A673 (cell line): Measurements from ENCODE around the gene DCLK1. TPM values are rescaled to one million over a fixed set of nuclear protein-coding genes. Genes with fewer than 3 reads are reported as not detected.

ENCODE experiments used
- BruUV-seq: library from RNA; stranded (reverse); fragments of 400-500 nt; replicated peaks from 2 replicates; lab custom pipeline; 2021; lab: Mats Ljungman, UMichigan
- CTCF ChIA-PET: fragments of 300-600 bp; sonication (Branson Sonifier 250); formaldehyde crosslinking; loops from one replicate; lab custom pipeline; 2022; ENCODE audit warnings: antibody characterized with exemption; lab: Charles Lee
- POLR2A ChIA-PET: fragments of 300-600 bp; sonication (Branson Sonifier 250); formaldehyde crosslinking; loops from one replicate; lab custom pipeline; 2022; ENCODE audit warnings: antibody characterized with exemption; ENCODE audit not compliant: low non-redundant PET; lab: Charles Lee
- DNase-seq: peaks from one replicate; pipeline ENCODE4 v3.0.0-alpha.2; 2015; ENCODE audit warnings: low spot score
- H3K27ac ChIP-seq: fragments of 200-600 bp; sonication (generic); 2 replicates; pipeline ENCODE4 v1.5.1; 2016; ENCODE audit warnings: mixed run types, low read depth, mild to moderate bottlenecking, mixed read lengths, antibody characterized with exemption, low read length; ENCODE audit not compliant: poor library complexity, severe bottlenecking
- H3K27me3 ChIP-seq: fragments of 200-600 bp; sonication (generic); replicated peaks from 2 replicates; pipeline ENCODE4 v1.6.1; 2017; ENCODE audit warnings: mixed run types, low read depth, mild to moderate bottlenecking, mixed read lengths, antibody characterized with exemption, low read length; ENCODE audit not compliant: insufficient read depth, poor library complexity
- H3K36me3 ChIP-seq: fragments of 200-600 bp; sonication (generic); 2 replicates; pipeline ENCODE4 v1.6.1; 2016; ENCODE audit warnings: mixed run types, mild to moderate bottlenecking, mixed read lengths, antibody characterized with exemption, low read length; ENCODE audit not compliant: insufficient read depth, poor library complexity, severe bottlenecking
- H3K4me1 ChIP-seq: fragments of 200-600 bp; sonication (generic); 2 replicates; pipeline ENCODE4 v1.6.1; 2017; ENCODE audit warnings: mixed run types, mild to moderate bottlenecking, mixed read lengths, antibody characterized with exemption, low read length; ENCODE audit not compliant: insufficient read depth, poor library complexity, severe bottlenecking
- H3K4me3 ChIP-seq: fragments of 200-600 bp; sonication (generic); 2 replicates; pipeline ENCODE4 v1.5.1; 2016; ENCODE audit warnings: low read depth, mixed run types, mild to moderate bottlenecking, mixed read lengths, low read length; ENCODE audit not compliant: poor library complexity, severe bottlenecking
- H3K9me3 ChIP-seq: fragments of 200-600 bp; sonication (generic); 2 replicates; pipeline ENCODE4 v1.6.1; 2016; ENCODE audit warnings: mixed run types, low read depth, mild to moderate bottlenecking, mixed read lengths, antibody characterized with exemption, low read length; ENCODE audit not compliant: poor library complexity, severe bottlenecking
- EZH2 ChIP-seq: fragments of 200-600 bp; sonication (generic); IDR thresholded peaks from 2 replicates; pipeline ENCODE4 v1.6.1; 2017; ENCODE audit warnings: borderline replicate concordance, low read depth, mild to moderate bottlenecking, mixed read lengths, antibody characterized with exemption, low read length; ENCODE audit not compliant: poor library complexity, severe bottlenecking
- intact Hi-C: fragments of 100-400 bp; cut with micrococcal nuclease; formaldehyde crosslinking; loops from one replicate; pipeline ENCODE4 v1.10.0; 2022; ENCODE audit not compliant: unreplicated experiment
- total RNA-seq: library from RNA; stranded (reverse); gene quantifications from 2 replicates; pipeline ENCODE4 v1.2.3, GENCODE V29; 2021
- TF ChIP-seq, protein P1 (sequence below): fragments of 300-800, 200-600 bp; sonication (generic); conservative IDR thresholded peaks from 2 replicates; pipeline ENCODE4 v1.5.1; 2017; ENCODE audit warnings: low read depth, mild to moderate bottlenecking, antibody characterized with exemption, low read length, moderate library complexity, mixed read lengths

DCLK1 gene
- total RNA-seq, 1 experiment from 2014 or later, result 11.2 TPM

DNA sequence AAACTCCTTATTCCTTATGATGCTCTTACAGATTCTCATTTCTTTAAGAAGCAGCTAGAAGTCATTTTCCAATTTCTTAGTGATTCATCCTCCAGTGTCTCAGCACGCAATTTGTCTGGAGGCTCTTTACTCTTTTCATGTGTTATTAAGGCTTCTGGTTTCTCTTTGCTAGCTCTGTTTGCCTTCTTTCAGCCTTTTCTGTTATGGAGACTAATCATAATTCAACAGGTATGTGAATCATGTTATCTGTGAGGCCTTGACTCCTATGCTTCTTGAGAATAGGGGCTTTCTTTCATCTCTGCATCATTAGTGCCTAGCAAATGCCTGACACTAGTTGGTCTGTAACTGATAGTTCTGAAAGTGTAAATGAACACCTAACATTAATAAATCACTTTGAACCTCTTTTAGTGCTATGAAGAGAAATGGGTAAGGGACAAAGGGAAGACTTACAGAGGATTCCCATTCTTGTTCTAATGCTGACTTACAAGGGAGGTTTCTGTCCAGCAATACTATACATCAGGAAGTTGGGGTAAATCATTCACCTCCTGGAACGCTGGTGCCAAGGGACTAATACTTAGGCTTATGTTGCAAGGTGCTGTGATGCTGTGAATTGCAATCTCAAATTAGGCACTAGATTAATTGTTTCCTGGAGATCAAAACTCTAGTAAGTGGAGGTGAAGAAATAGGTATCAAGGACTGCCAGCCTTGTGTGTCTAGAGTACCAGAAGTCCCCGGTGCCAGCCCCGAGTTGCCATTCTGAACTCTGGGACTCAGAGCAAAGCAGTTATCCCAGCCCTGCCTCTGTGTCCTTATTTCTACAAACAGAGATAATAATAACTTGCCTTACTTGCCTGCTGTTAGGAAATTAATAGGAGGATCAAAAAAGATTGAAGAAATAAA lies 265.6 kb downstream of the DCLK1 start:
- Histone ChIP-seq H3K36me3 (no peaks in the 10 kb centered on the region), H3K4me1 (no peaks in the 10 kb centered on the region), H3K9me3 (no peaks in the 10 kb centered on the region), H3K27ac (no peak overlapping the region), H3K4me3 (no peak overlapping the region), H3K27me3 (no peaks in the 10 kb centered on the region)
- no peak for TF ChIP-seq EZH2
- TF ChIP-seq, protein P1, sequence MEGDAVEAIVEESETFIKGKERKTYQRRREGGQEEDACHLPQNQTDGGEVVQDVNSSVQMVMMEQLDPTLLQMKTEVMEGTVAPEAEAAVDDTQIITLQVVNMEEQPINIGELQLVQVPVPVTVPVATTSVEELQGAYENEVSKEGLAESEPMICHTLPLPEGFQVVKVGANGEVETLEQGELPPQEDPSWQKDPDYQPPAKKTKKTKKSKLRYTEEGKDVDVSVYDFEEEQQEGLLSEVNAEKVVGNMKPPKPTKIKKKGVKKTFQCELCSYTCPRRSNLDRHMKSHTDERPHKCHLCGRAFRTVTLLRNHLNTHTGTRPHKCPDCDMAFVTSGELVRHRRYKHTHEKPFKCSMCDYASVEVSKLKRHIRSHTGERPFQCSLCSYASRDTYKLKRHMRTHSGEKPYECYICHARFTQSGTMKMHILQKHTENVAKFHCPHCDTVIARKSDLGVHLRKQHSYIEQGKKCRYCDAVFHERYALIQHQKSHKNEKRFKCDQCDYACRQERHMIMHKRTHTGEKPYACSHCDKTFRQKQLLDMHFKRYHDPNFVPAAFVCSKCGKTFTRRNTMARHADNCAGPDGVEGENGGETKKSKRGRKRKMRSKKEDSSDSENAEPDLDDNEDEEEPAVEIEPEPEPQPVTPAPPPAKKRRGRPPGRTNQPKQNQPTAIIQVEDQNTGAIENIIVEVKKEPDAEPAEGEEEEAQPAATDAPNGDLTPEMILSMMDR, result no peak
- CTCF ChIA-PET, result no interaction called here
- BruUV-seq, result no TSS peak
- POLR2A ChIA-PET, result no interaction called here
- DNase-seq, result no peak
- intact Hi-C loops, result no loop called here

- H3K9me3 ChIP-seq, result no peaks in the 10 kb centered on the region
- no peaks in the 10 kb centered on the region for H3K4me1 ChIP-seq
- intact Hi-C loops, result no loop called here
- ChIA-PET CTCF (no interaction called here), POLR2A (interaction anchor here (0.6 kb wide), 1 partner anchor 1179 kb away, joined by 3 read pairs; no protein-coding TSS in a partner anchor)
- no peak for DNase-seq
- BruUV-seq, result no TSS peak
- no peaks in the 10 kb centered on the region for H3K27me3 ChIP-seq
- no peak overlapping the region for H3K4me3 ChIP-seq
- H3K36me3 ChIP-seq, result no peaks in the 10 kb centered on the region
- no peak for TF ChIP-seq EZH2
- TF ChIP-seq, protein P1, result no peak
- H3K27ac ChIP-seq, result no peak overlapping the region
Observed at GRCh38 chr13:35860661-35861060, 270.5 kb downstream of the DCLK1 start.

DNA sequence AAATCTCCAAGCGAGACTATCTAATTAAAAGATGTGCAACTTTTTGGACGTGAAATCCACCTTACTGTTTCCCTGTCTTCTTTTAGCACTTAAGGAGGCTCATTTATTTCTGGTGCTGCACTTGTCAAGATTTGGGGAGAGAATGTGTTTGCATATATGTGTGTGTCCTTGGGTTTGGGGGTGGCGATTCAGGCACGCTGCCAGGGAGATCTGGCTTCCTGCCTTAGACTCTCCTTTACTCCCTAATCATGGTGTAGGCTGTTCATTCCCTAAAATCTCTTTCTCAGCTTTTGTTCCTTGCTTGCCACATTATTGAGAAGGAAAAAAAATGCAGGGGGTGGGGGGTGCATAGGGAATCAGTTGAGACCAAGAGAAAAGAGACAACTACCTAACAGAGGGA lies 271.2 kb downstream of the DCLK1 start:
- Histone ChIP-seq H3K4me3 (no peak overlapping the region), H3K9me3 (no peaks in the 10 kb centered on the region), H3K27ac (no peak overlapping the region), H3K4me1 (no peaks in the 10 kb centered on the region), H3K27me3 (no peaks in the 10 kb centered on the region), H3K36me3 (no peaks in the 10 kb centered on the region)
- ChIA-PET POLR2A (interaction anchor here (0.6 kb wide), 1 partner anchor 1180 kb away, joined by 3 read pairs; no protein-coding TSS in a partner anchor), CTCF (no interaction called here)
- TF ChIP-seq, protein P1, result no peak
- TF ChIP-seq EZH2, result no peak
- intact Hi-C loops, result no loop called here
- BruUV-seq, result no TSS peak
- DNase-seq, result no peak
